A549 (cell line): ENCODE measurements around the gene RRAGB. TPM values are rescaled to one million over a fixed set of nuclear protein-coding genes. Genes with fewer than 3 reads are reported as not detected.

Experiments
- ATAC-seq, 2 experiments: fragments of 200-7000 bp in 1 of 2; fragments of >200 bp in 1 of 2; cut with Nextera tagmentation in 1 of 2; cut with Tn5 transposase in 1 of 2; 3 replicates each; pipeline versions ENCODE4 v1.8.0 to v1.9.1; 2018 to 2020; ENCODE audit warnings: mild to moderate bottlenecking in 1 of 2, moderate library complexity in 1 of 2
- CTCF ChIA-PET: fragments of 300-600 bp; sonication (Branson Sonifier 250); formaldehyde crosslinking; extraction: SDS; loops from one replicate; lab custom pipeline; 2021; ENCODE audit warnings: antibody characterized with exemption, inconsistent platforms; lab: Yijun Ruan, JAX
- POLR2A ChIA-PET: fragments of 350-600 bp; formaldehyde crosslinking; extraction: SDS; loops from one replicate; lab custom pipeline; 2021; ENCODE audit warnings: antibody characterized with exemption, inconsistent platforms; lab: Yijun Ruan, JAX
- DNase-seq, 2 experiments: peaks; one replicate each; pipeline versions ENCODE4 v3.0.0 to v3.0.0-alpha.2; 2011 to 2016; ENCODE audit warnings: low read depth in 1 of 2, low spot score in 1 of 2
- FAIRE-seq: peaks from 2 replicates; lab custom pipeline; 2011; peaks lifted over from hg19 to GRCh38; lab: Jason Lieb, UNC
- H3K27ac ChIP-seq, 2 experiments: fragments of >200 bp; sonication (Bioruptor Twin); formaldehyde crosslinking; 3 replicates each; pipeline ENCODE4 v1.5.1; 2016 to 2017
- H3K4me1 ChIP-seq: fragments of >200 bp; sonication (Bioruptor Twin); formaldehyde crosslinking; 3 replicates; pipeline ENCODE4 v1.6.1; 2016
- H3K4me2 ChIP-seq: fragments of >200 bp; sonication (Bioruptor Twin); formaldehyde crosslinking; 3 replicates; pipeline ENCODE4 v1.6.1; 2016
- H3K4me3 ChIP-seq: fragments of >200 bp; sonication (Bioruptor Twin); formaldehyde crosslinking; 3 replicates; pipeline ENCODE4 v1.5.1; 2016
- H3K9me3 ChIP-seq: fragments of >200 bp; sonication (Bioruptor Twin); formaldehyde crosslinking; 3 replicates; pipeline ENCODE4 v1.6.1; 2016
- BHLHE40 ChIP-seq: IDR thresholded peaks from 2 replicates; pipeline ENCODE4 v1.6.1; 2012; ENCODE audit warnings: low read depth, low read length, inconsistent platforms
- CBX2 ChIP-seq: fragments of 200-600 bp; sonication (generic); IDR thresholded peaks from 2 replicates; pipeline ENCODE4 v1.6.1; 2016; ENCODE audit warnings: low read depth, mild to moderate bottlenecking, borderline replicate concordance
- CBX8 ChIP-seq: fragments of 200-600 bp; sonication (generic); IDR thresholded peaks from 2 replicates; pipeline ENCODE4 v1.6.1; 2016
- CTCF ChIP-seq: fragments of >200 bp; sonication (Bioruptor Twin); formaldehyde crosslinking; IDR thresholded peaks from 3 replicates; pipeline ENCODE4 v1.5.1; 2016
- ELK1 ChIP-seq: fragments of 150-350 bp; IDR thresholded peaks from 2 replicates; pipeline ENCODE4 v1.6.1; 2014; ENCODE audit warnings: low read depth, mild to moderate bottlenecking, low read length
- FOSB ChIP-seq: fragments of 250-450 bp; sonication (Bioruptor Pico); IDR thresholded peaks from 2 replicates; pipeline ENCODE4 v1.5.0; 2020; ENCODE audit warnings: mild to moderate bottlenecking, moderate library complexity
- HDAC2 ChIP-seq: fragments of 200-600 bp; sonication (generic); IDR thresholded peaks from 2 replicates; pipeline ENCODE4 v1.6.1; 2016
- HES2 ChIP-seq: fragments of >200 bp; sonication (Bioruptor Twin); formaldehyde crosslinking; IDR thresholded peaks from 2 replicates; pipeline ENCODE4 v1.6.1; 2016
- HEYL ChIP-seq: fragments of 250-450 bp; sonication (Bioruptor Pico); IDR thresholded peaks from 2 replicates; pipeline ENCODE4 v1.8.0; 2021; ENCODE audit warnings: mild to moderate bottlenecking, moderate library complexity
- HMGXB4 ChIP-seq: fragments of 250-450 bp; sonication (Bioruptor Pico); IDR thresholded peaks from 2 replicates; pipeline ENCODE4 v1.5.0; 2021; ENCODE audit warnings: mild to moderate bottlenecking, moderate library complexity, borderline replicate concordance
- HOXA7 ChIP-seq: fragments of 250-450 bp; sonication (Bioruptor Pico); IDR thresholded peaks from 2 replicates; pipeline ENCODE4 v1.5.0; 2020; ENCODE audit warnings: mild to moderate bottlenecking, moderate library complexity
- KDM5A ChIP-seq: fragments of 200-600 bp; sonication (generic); IDR thresholded peaks from 2 replicates; pipeline ENCODE4 v1.6.1; 2016; ENCODE audit warnings: antibody characterized with exemption, mild to moderate bottlenecking
- MAX ChIP-seq: IDR thresholded peaks from 2 replicates; pipeline ENCODE4 v1.6.1; 2012
- NR3C1 ChIP-seq: fragments of >200 bp; sonication (Bioruptor Twin); formaldehyde crosslinking; IDR thresholded peaks from 3 replicates; pipeline ENCODE4 v1.6.1; 2017
- PHF8 ChIP-seq: fragments of 200-600 bp; sonication (generic); IDR thresholded peaks from 2 replicates; pipeline ENCODE4 v1.6.1; 2016; ENCODE audit warnings: low read depth, mild to moderate bottlenecking, antibody characterized with exemption, moderate library complexity, borderline replicate concordance
- POLR2AphosphoS2 ChIP-seq: conservative IDR thresholded peaks from 2 replicates; pipeline ENCODE4 v1.6.1; 2012; ENCODE audit warnings: low read length, improper control_type of control experiment, inconsistent platforms
- RARB ChIP-seq: fragments of 250-450 bp; sonication (Bioruptor Pico); IDR thresholded peaks from 2 replicates; pipeline ENCODE4 v1.8.0; 2021; ENCODE audit warnings: mild to moderate bottlenecking, moderate library complexity
- REST ChIP-seq: fragments of 200-600 bp; sonication (generic); IDR thresholded peaks from 2 replicates; pipeline ENCODE4 v1.6.1; 2016; ENCODE audit warnings: antibody characterized with exemption, mild to moderate bottlenecking, moderate library complexity
- SREBF2 ChIP-seq: fragments of 450-650 bp; IDR thresholded peaks from 2 replicates; pipeline ENCODE4 v1.6.1; 2014; ENCODE audit warnings: mild to moderate bottlenecking, moderate library complexity
- ZSCAN20 ChIP-seq: fragments of 250-450 bp; sonication (Bioruptor Pico); IDR thresholded peaks from 2 replicates; pipeline ENCODE4 v1.8.0; 2022; ENCODE audit warnings: mild to moderate bottlenecking, moderate library complexity
- WGBS: methylation state at CpG from one replicate; pipeline ENCODE4 v1.1.6; 2017; ENCODE audit errors: missing lambda C conversion rate; 5-methylcytosine and 5-hydroxymethylcytosine counted together
- polyA plus RNA-seq, 4 experiments: library from polyadenylated mRNA; depleted of rRNA in 3 of 4; stranded (reverse); fragments of >200 nt; fragmentation: RNase III in 1 of 4; extraction: RNeasy Plus Mini Kit Qiagen cat#74134 plus additional on column Dnase treatment in 1 of 4; gene quantifications; 2 replicates in 3 of 4; 3 replicates in 1 of 4; pipeline ENCODE4 v1.2.3, GENCODE V29; 2011 to 2017
- TF ChIP-seq, protein P1 (sequence below): fragments of 250-450 bp; sonication (Bioruptor Pico); IDR thresholded peaks from 2 replicates; pipeline ENCODE4 v1.5.0; 2020; ENCODE audit warnings: low read depth, mild to moderate bottlenecking, moderate library complexity
- TF ChIP-seq, protein P2 (sequence below): fragments of 450-650 bp; IDR thresholded peaks from 2 replicates; pipeline ENCODE4 v1.6.1; 2014; ENCODE audit warnings: antibody characterized with exemption
- TF ChIP-seq, protein P3 (sequence below): IDR thresholded peaks from 2 replicates; pipeline ENCODE4 v1.6.1; 2012

The RRAGB gene
- polyA plus RNA-seq, 2 of the 4 experiments (the other 2 are of a cell fraction) = 12.3 to 23.1 TPM

DNA sequence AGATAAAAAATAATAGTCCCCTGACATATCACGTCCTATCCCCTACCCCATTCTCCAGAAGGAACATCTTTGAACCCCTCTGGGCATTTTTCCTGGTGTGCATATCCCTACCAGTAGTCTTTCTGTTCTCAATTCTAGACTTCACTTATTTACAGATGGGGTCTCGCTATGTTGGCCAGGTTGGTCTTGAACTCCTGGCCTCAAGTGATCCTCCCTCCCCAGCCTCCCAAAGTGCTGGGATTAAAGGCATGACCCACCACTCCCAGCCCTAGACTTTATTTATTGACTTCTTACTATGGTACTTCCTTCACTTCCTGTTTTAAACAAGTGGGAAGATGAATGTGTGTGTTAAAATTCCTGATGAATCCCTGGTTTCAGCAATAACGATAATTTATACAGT, 612 bp upstream of the RRAGB start:
- POLR2A ChIA-PET = interaction anchor here (1.0 to 1.4 kb wide), 4 partner anchors 228 to 1187 kb away, joined by 3 to 5 read pairs (median 4); partner anchors contain the start of genes GNL3L and MAGEH1
- Histone ChIP-seq H3K4me3 (peak overlapping the region; percentile 27), H3K4me2 (peak overlapping the region; percentile 36), H3K27ac (peak overlapping the region; percentile 47 to 83), H3K9me3 (no peaks in the 10 kb centered on the region), H3K4me1 (peaks cover 9% of the 10 kb centered on the region)
- no peak for ATAC-seq
- DNase-seq = no peak
- 17% methylated on average over 3 of the region's 3 CpGs for WGBS
- CTCF ChIA-PET = no interaction called here
- TF ChIP-seq, protein P1, sequence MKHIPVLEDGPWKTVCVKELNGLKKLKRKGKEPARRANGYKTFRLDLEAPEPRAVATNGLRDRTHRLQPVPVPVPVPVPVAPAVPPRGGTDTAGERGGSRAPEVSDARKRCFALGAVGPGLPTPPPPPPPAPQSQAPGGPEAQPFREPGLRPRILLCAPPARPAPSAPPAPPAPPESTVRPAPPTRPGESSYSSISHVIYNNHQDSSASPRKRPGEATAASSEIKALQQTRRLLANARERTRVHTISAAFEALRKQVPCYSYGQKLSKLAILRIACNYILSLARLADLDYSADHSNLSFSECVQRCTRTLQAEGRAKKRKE = no peak
- TF ChIP-seq KDM5A = no peak
- TF ChIP-seq HEYL (CRISPR knock-in tag) = no peak
- TF ChIP-seq REST = no peak
- no peak for TF ChIP-seq PHF8
- TF ChIP-seq CBX2 = no peak
- TF ChIP-seq ZSCAN20 (CRISPR knock-in tag) = no peak
- FAIRE-seq = no peak

GRCh38 chrX:55731826-55732225, 14.3 kb downstream of the RRAGB start:
- TF ChIP-seq POLR2AphosphoS2 = no peak
- no peak for TF ChIP-seq BHLHE40
- no peak for TF ChIP-seq CTCF
- no peak for TF ChIP-seq FOSB (CRISPR knock-in tag)
- no peak for TF ChIP-seq ZSCAN20 (CRISPR knock-in tag)
- TF ChIP-seq, protein P2, sequence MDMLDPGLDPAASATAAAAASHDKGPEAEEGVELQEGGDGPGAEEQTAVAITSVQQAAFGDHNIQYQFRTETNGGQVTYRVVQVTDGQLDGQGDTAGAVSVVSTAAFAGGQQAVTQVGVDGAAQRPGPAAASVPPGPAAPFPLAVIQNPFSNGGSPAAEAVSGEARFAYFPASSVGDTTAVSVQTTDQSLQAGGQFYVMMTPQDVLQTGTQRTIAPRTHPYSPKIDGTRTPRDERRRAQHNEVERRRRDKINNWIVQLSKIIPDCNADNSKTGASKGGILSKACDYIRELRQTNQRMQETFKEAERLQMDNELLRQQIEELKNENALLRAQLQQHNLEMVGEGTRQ = no peak
- no peak for TF ChIP-seq HES2
- no peak for TF ChIP-seq HOXA7
- DNase-seq = no peak
- Histone ChIP-seq H3K27ac (no peak overlapping the region), H3K9me3 (no peaks in the 10 kb centered on the region), H3K4me2 (no peak overlapping the region), H3K4me1 (no peaks in the 10 kb centered on the region), H3K4me3 (no peak overlapping the region)
- CTCF ChIA-PET = no interaction called here
- no peak for FAIRE-seq
- no peak for ATAC-seq
- 90% methylated on average over 2 of the region's 2 CpGs for WGBS
- POLR2A ChIA-PET = no interaction called here

GRCh38 chrX:55738969-55739368, 21.4 kb downstream of the RRAGB start:
- whole genome bisulfite sequencing = 100% methylated on average over 4 of the region's 4 CpGs
- Histone ChIP-seq H3K27ac (no peak overlapping the region), H3K4me2 (no peak overlapping the region), H3K9me3 (no peaks in the 10 kb centered on the region), H3K4me3 (no peak overlapping the region), H3K4me1 (no peaks in the 10 kb centered on the region)
- ATAC-seq = no peak
- ChIA-PET CTCF (no interaction called here), POLR2A (no interaction called here)
- FAIRE-seq = no peak
- DNase-seq = no peak
- TF ChIP-seq HMGXB4 = no peak
- TF ChIP-seq, protein P3, sequence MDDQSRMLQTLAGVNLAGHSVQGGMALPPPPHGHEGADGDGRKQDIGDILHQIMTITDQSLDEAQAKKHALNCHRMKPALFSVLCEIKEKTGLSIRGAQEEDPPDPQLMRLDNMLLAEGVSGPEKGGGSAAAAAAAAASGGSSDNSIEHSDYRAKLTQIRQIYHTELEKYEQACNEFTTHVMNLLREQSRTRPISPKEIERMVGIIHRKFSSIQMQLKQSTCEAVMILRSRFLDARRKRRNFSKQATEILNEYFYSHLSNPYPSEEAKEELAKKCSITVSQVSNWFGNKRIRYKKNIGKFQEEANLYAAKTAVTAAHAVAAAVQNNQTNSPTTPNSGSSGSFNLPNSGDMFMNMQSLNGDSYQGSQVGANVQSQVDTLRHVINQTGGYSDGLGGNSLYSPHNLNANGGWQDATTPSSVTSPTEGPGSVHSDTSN = no peak
- TF ChIP-seq RARB (CRISPR knock-in tag) = no peak
- TF ChIP-seq SREBF2 = no peak
- TF ChIP-seq MAX = no peak
- no peak for TF ChIP-seq BHLHE40
- TF ChIP-seq HDAC2 = no peak
- no peak for TF ChIP-seq ELK1
- no peak for TF ChIP-seq CBX8
- TF ChIP-seq NR3C1 = no peak
